ENCODE measurements around the gene MPPE1.
A peak's percentile ranks its signal among the peaks of the same experiment; 100 is the strongest.
"Not testable (repeated sequence)": the region's sequence is repeated elsewhere in the genome, so short reads cannot be mapped to it uniquely, and the experiment has no call there.

MPPE1 gene

DNA sequence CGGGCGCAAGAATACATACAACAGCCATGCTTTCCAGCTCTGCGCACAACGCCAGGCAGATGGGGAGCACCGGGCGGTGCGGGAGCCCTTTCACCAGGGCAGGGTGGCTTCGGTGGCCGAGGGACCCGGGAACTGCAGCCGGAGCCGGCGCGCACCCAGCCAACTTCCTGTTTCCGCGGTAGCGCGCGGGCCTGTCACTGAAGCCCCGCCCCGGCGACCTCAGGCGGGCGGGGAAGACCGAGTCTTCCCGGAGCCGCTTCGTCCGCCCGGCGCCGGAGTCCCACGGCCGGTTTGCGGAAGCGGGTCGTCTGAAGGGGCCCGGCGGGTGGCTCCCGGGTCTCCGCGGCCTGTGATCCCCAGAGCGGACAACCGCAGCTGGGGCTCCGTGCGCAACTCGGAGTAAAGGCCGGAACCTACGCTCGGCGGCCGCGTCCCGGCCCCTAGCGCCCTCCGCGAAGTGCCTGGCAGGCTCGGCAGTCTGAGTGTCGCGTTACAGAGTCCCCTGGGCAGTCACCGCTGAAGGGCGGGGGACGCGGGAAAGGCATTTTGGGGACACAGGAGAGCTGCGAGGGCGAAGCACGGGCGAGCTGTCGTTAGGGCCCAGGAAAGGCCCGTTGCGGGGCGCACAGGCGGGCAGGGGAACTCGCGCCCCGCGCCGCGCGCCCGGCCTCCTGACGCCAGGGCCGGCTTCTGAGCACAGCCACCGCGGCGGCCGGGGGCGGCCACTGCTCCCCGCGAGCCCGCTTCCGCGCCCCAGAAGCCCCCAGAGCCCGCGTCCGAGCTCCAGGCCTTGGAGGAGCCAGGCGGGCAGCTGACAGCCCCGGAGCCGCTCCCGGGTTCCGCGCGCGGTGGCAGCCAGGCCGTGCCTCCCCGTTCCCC, at the start of gene MPPE1:
Gene MPPE1, minus strand, starts transcription at position 136 of the 879 bp plus-strand sequence. CDS start 11,053 bp downstream, outside the sequence.
- peak; percentile 86 to 87 for DNase-seq

DNA sequence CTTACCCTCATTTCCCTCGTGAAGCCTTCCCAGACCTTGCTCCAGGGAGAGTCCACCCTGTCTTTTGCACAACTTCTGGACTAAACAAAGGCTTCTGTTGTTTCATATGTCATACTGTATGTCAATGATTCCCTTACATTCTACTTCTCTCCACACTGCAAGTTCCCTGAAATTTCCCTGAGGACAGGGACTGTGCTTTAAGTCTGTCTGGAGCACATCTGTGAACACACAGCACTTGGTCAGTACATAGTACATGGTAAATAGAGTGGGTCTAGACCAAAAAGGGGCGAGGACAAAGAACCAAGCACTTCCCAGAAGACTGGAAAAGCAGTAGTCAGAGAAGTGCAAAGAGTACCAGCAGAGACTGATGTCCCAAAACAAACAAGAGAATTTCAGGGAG, 49.5 kb upstream of the MPPE1 start:
- no peak for DNase-seq

DNA sequence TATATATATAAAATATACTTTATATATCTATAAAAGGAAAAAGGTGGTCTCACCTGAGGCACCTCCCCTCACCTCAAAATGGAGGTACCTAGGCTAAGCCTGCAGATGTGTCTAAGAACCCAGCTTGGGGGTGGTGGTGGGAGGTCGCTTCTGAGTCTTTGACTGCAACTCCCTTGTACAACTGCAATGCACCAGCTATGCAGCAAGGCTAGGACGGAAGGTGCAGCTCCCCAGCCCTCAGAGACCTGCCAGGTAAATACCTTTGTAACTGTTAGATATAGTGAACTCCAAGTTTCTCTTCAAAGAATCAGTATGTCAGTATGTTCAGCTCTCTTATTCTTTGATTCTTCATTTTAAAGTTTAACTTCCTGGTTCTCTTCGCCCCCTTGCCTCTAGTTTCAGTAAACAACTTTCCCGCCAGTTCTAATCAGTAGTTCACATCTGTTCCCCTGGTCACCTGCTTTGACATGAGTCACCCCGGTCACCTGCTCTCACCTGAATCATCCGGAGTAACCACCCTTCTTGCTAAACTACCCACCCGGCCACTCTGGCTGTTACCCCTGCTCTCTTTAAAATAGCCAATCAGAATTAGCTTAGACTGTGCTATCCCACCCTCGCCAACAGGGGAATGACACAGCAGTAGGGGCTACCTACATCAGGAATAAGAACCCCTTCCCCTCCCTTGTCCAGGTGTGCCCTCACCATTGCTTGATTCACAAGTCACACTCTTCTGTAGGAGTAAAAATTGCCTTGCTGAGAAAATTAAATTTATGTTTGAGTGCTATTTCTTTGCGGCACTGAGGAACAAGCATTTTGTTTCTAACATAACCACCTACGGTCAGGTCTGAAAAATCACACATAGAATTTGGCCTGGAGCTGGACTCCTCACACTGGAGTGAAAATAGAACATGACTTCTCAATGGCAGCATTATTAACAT, 48.5 kb upstream of the MPPE1 start:
- DNase-seq: no peak

- DNase-seq: no peak
These were observed 47.3 kb upstream of the MPPE1 start for GRCh38 chr18:11955239-11956029.

DNA sequence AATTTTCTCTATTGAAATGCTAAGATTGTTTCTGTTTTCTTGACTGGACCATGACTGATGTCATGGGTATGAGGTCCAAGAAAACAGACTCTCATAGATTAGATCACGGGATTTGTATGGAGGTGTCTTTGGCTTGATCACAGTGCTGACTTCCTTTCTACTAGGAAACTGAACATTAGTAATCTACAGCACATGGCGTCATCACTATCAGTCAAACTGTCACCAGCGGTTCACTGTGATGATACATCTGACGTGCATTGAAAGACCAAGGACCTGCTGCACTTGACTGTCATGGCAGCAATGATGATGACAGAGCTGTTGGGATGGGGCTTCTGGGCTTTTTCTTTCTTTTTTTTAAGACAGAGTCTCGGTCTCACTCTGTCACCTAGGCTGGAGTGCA, 45.0 kb upstream of the MPPE1 start:
- no peak for DNase-seq

DNA sequence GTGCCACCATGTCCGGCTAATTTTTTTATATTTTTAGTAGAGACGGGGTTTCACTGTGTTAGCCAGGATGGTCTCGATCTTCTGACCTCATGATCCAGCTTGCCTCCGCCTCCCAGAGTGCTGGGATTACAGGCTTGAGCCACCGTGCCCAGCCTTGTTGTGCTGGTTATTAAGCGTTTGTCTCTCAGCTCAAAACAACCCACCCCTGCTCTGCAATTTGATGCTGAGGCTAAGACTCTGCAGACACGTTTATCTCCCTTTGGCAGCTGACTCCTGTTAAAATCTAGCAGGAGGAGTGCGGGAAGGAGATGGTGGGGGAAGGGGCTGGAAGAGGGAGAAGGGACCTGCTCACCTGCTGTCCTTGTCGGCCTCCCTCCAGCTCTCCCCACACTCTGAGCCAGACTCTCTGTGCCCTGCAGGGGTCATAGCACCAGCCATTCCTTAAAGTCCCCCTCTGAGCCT, 43.3 kb upstream of the MPPE1 start:
- DNase-seq: no peak

- DNase-seq: no peak
These were observed 42.7 kb upstream of the MPPE1 start for GRCh38 chr18:11950824-11951223.

DNA sequence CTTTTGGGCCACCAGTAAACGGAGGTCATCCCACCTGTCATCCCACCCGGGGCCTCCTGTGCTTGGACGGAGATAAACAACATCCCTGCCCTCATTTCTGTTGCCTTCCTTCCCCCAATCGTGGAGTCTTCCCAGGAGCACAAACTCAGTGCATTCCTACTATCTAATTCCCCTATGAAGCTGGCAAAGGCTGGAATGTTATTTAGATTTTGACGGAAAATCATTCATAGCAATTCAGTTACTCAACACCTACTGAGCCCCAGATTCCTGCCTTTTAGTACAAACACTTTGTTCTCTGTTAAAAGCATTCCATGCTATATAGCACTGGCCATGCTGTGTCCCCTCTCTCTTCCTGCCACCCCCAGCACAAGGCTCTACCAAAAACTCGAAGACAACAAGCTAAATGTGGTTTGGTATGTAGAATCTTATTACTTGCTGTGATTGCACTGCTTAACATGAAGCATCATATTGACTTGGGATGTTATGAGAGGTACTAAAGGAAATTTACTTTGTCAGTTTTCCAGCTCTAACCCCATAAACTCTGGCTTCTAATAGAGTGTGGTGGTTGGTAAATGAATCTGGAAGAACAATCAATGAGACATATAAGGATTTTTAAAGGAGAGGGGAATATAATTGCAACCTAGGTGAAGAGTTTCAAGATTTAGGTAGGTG, 40.9 kb upstream of the MPPE1 start:
- DNase-seq: no peak

DNA sequence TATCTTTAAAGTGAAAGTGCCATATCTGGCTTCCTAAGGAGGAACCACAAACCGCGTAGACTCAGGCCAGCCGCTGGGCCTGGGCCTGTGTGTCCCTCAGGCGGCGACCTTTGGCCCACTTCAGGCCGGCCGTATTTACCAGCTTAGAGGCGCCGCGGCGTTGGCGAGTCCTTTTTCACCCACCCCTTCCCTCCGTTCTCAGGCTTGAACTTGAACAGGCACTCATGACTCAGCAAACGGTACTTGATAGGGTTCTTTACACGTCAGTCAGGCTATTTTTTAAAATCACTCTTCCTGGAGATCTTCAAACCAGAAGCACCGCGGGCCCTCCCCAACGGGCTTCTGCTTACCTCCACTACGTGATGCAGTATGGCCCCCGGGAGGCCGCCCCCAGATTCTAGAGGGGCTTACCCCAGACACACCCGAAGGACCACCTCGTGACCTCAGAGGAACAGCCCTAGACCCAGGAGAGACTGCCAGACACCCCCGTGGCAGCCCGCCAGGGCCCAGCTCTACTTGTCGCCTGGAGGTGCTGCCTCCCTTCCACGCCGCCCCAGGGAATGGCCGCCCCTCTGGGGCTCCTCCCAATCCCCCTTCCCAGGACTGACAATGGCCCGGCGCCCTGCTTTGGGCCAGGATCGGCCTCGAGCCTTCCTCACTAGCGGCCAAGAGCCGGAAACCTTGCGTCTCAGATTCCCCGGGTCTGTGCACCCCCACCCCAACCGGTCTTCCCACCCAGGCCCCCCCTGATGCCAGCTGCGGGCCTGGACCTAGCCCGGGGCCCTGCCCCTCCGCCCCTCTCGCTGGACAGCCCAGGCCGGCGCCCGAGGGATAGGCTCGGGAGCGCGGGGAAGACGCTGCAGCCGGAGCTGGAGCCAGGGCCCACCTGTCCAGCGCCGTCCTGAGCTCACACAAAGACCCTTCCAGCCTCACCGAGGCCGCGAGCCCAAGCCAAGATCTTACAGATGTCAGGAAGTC, 39.4 kb upstream of the MPPE1 start:
- DNase-seq: peak; percentile 69 to 74

- no peak for DNase-seq
These were observed 38.6 kb upstream of the MPPE1 start for GRCh38 chr18:11946756-11947155.

- not testable (repeated sequence) for DNase-seq
These were observed 37.9 kb upstream of the MPPE1 start for GRCh38 chr18:11945834-11946659.

GRCh38 chr18:11944786-11945185, 36.7 kb upstream of the MPPE1 start:
- DNase-seq: no peak

DNA sequence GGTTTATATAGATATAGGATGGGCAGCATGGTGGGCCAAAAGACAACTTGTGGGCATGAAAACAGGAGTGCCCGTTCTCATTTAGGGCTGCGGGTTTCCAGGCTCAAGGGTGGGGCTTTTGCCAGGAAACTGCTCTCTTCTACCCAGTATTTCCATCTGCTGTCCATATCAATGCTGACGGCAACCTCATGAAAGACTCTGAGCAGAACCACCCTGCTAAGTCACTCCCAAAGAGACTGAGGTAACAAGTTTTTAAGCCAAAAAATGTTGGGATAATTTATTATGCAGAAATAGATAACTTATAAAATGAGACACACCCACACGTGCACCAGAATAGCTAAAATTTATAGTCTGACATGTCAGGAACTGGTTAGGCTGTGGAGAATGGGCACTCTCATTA, 36.1 kb upstream of the MPPE1 start:
- DNase-seq: no peak

GRCh38 chr18:11943551-11943950, 35.4 kb upstream of the MPPE1 start:
- no peak for DNase-seq

- DNase-seq: no peak
These were observed 32.8 kb upstream of the MPPE1 start for GRCh38 chr18:11940956-11941355.

GRCh38 chr18:11937874-11938478, 29.9 kb upstream of the MPPE1 start:
- DNase-seq: peak; percentile 67 to 80

DNA sequence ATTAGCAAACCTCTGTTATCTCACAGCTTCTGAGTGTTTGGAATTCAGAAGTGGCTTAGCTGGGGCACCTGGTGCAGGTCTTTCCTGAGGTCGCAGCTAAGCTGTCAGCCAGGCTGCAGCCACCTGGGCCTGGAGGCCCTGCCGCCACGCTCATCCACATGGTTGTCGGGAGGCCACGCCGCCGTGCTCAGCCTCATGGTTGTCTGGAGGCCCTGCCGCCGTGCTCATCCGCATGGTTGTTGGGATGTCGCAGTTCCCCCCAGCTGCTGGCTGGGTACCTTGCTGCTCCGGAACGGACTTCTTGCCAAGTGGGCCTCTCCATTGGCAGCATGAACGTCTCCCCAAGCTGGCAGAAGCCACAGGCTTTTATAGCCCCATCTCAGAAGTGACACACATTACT, 24.3 kb upstream of the MPPE1 start:
- no peak for DNase-seq

DNA sequence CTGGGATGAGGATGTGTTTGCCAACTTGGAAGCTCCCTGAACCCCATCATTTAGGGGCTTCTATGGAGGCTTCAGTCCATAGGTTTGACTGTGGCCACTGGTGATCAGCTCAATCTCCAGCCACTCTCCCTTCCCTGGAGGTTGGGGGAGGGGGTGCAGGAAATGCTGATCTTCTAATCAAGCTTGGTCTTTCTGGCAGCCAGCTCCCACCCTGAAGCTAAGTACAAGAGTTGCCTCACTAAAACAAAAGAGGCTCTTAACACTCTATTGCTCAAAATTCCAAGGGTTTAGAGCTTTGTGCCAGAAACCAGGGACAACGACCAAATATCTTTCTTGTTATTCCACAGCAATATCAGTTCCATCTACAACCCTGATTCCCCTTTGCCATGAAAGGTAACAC, 19.4 kb upstream of the MPPE1 start:
- no peak for DNase-seq

- no peak for DNase-seq
These were observed 17.8 kb upstream of the MPPE1 start for GRCh38 chr18:11925800-11926481.

Data from CD4-positive, alpha-beta T cell treated with Interferon alpha-2 for 1 hour (primary cell).